ENCODE results near the gene MLX. TPM values are rescaled to one million over a fixed set of nuclear protein-coding genes. Genes with fewer than 3 reads are reported as not detected.
A peak's percentile ranks its signal among the peaks of the same experiment; 100 is the strongest.

The MLX gene
- total RNA-seq, 1 donor from 2014 or later, result 26.1 TPM

- no peak for DNase-seq (ENCODE audit: low spot score in 2 of 2, unreplicated experiment in 2 of 2)
Observed at GRCh38 chr17:42566215-42566882, 551 bp upstream of the MLX start.

GRCh38 chr17:42568341-42569111, 1.6 kb downstream of the MLX start:
- Mint-ChIP-seq H3K27me3 (ENCODE audit: low read depth) (no peaks in the 10 kb centered on the region), H3K4me1 (peaks cover 15% of the 10 kb centered on the region), H3K27ac (no peak overlapping the region), H3K9me3 (no peaks in the 10 kb centered on the region), H3K36me3 (peaks cover 16% of the 10 kb centered on the region), H3K4me3 (peak overlapping the region; percentile 94)
- no peak for DNase-seq (ENCODE audit: low spot score in 2 of 2, unreplicated experiment in 2 of 2)
- TF ChIP-seq CTCF (IDR thresholded peaks at IDR 0.05; ENCODE audit: unreplicated experiment), result no peak

More at GRCh38 chr17:42566215-42566882, 551 bp upstream of the MLX start:
- Mint-ChIP-seq H3K27ac (peak overlapping the region; percentile 87), H3K27me3 (ENCODE audit: low read depth) (no peaks in the 10 kb centered on the region), H3K4me1 (peaks cover 29% of the 10 kb centered on the region), H3K36me3 (peaks cover 6% of the 10 kb centered on the region), H3K9me3 (no peaks in the 10 kb centered on the region), H3K4me3 (peak overlapping the region; percentile 94)
- no peak for TF ChIP-seq CTCF (IDR thresholded peaks at IDR 0.05; ENCODE audit: unreplicated experiment)

- TF ChIP-seq CTCF (IDR thresholded peaks at IDR 0.05; ENCODE audit: unreplicated experiment), result no peak
- H3K36me3 Mint-ChIP-seq, result peaks cover 22% of the 10 kb centered on the region
- H3K27ac Mint-ChIP-seq, result no peak overlapping the region
- H3K4me1 Mint-ChIP-seq, result peaks cover 14% of the 10 kb centered on the region
- no peak overlapping the region for H3K4me3 Mint-ChIP-seq
- DNase-seq (ENCODE audit: low spot score in 2 of 2, unreplicated experiment in 2 of 2), result no peak
- no peaks in the 10 kb centered on the region for H3K27me3 Mint-ChIP-seq (ENCODE audit: low read depth)
- no peaks in the 10 kb centered on the region for H3K9me3 Mint-ChIP-seq
Observed at GRCh38 chr17:42571435-42572225, 4.7 kb downstream of the MLX start.

GRCh38 chr17:42573095-42573494, 6.2 kb downstream of the MLX start:
- H3K27me3 Mint-ChIP-seq (ENCODE audit: low read depth), result no peaks in the 10 kb centered on the region
- no peaks in the 10 kb centered on the region for H3K9me3 Mint-ChIP-seq
- peaks cover 22% of the 10 kb centered on the region for H3K36me3 Mint-ChIP-seq
- no peak for TF ChIP-seq CTCF (IDR thresholded peaks at IDR 0.05; ENCODE audit: unreplicated experiment)
- no peak overlapping the region for H3K4me3 Mint-ChIP-seq
- H3K27ac Mint-ChIP-seq, result no peak overlapping the region
- DNase-seq (ENCODE audit: low spot score in 2 of 2, unreplicated experiment in 2 of 2), result no peak
- peaks cover 17% of the 10 kb centered on the region for H3K4me1 Mint-ChIP-seq

- Mint-ChIP-seq H3K36me3 (peaks cover 20% of the 10 kb centered on the region), H3K9me3 (no peaks in the 10 kb centered on the region), H3K27me3 (ENCODE audit: low read depth) (no peaks in the 10 kb centered on the region), H3K4me3 (no peak overlapping the region), H3K27ac (no peak overlapping the region), H3K4me1 (peaks cover 23% of the 10 kb centered on the region)
- no peak for DNase-seq (ENCODE audit: low spot score in 2 of 2, unreplicated experiment in 2 of 2)
- no peak for TF ChIP-seq CTCF (IDR thresholded peaks at IDR 0.05; ENCODE audit: unreplicated experiment)
Observed at GRCh38 chr17:42574463-42574862, 7.6 kb downstream of the MLX start.
